Keratinocyte (primary cell): ENCODE results near the gene FOS. TPM values are rescaled to one million over a fixed set of nuclear protein-coding genes. Genes with fewer than 3 reads are reported as not detected.
"Not testable (repeated sequence)": the region's sequence is repeated elsewhere in the genome, so short reads cannot be mapped to it uniquely, and the experiment has no call there.

Experiments used
- DNase-seq: peaks from one replicate; pipeline ENCODE4 v3.0.0-alpha.2; 2011; ENCODE audit warnings: low read depth, missing footprints, low spot score
- FAIRE-seq: peaks from 2 replicates; lab custom pipeline; 2011; peaks lifted over from hg19 to GRCh38; lab: Jason Lieb, UNC
- H2AFZ ChIP-seq: 2 replicates; pipeline ENCODE4 v1.6.0; 2012; ENCODE audit warnings: low read length, control low read depth, inconsistent platforms; ENCODE audit not compliant: control insufficient read depth
- H3K27ac ChIP-seq: 2 replicates; pipeline ENCODE4 v1.5.1; 2011; ENCODE audit warnings: low read length; ENCODE audit not compliant: control insufficient read depth, insufficient read depth
- H3K27me3 ChIP-seq: 3 replicates; pipeline ENCODE4 v1.6.0; 2011; ENCODE audit warnings: low read length; ENCODE audit not compliant: control insufficient read depth, insufficient read depth; ENCODE audit errors: extremely low read depth
- H3K36me3 ChIP-seq, 2 experiments: 2 replicates in 1 of 2; 3 replicates in 1 of 2; pipeline ENCODE4 v1.5.1; 2011; ENCODE audit warnings: low read length in 2 of 2, mild to moderate bottlenecking in 1 of 2; ENCODE audit not compliant: control insufficient read depth in 2 of 2, insufficient read depth in 2 of 2; ENCODE audit errors: extremely low read depth in 1 of 2
- H3K4me1 ChIP-seq: 3 replicates; pipeline ENCODE4 v1.5.1; 2011; ENCODE audit warnings: low read length; ENCODE audit not compliant: control insufficient read depth, insufficient read depth; ENCODE audit errors: extremely low read depth
- H3K4me2 ChIP-seq: 3 replicates; pipeline ENCODE4 v1.6.0; 2011; ENCODE audit warnings: low read depth, low read length; ENCODE audit not compliant: control insufficient read depth, insufficient read depth; ENCODE audit errors: extremely low read depth
- H3K4me3 ChIP-seq, 3 experiments: fragments of 200-600 bp in 1 of 3; sonication (generic) in 1 of 3; 2 replicates in 2 of 3; 3 replicates in 1 of 3; pipeline ENCODE4 v1.5.1; 2011 to 2016; ENCODE audit warnings: low read length in 3 of 3, mild to moderate bottlenecking in 3 of 3, control low read depth in 2 of 3, inconsistent platforms in 1 of 3, low read depth in 1 of 3, mixed read lengths in 1 of 3, mixed run types in 1 of 3, moderate library complexity in 1 of 3; ENCODE audit not compliant: control insufficient read depth in 2 of 3, insufficient read depth in 2 of 3; ENCODE audit errors: extremely low read depth in 1 of 3
- H3K79me2 ChIP-seq: 2 replicates; pipeline ENCODE4 v1.6.0; 2012; ENCODE audit warnings: low read length; ENCODE audit not compliant: control insufficient read depth, insufficient read depth
- H3K9ac ChIP-seq: 3 replicates; pipeline ENCODE4 v1.6.0; 2011; ENCODE audit warnings: low read length; ENCODE audit not compliant: control insufficient read depth, insufficient read depth; ENCODE audit errors: extremely low read depth
- H3K9me1 ChIP-seq: 3 replicates; pipeline ENCODE4 v1.6.0; 2011; ENCODE audit warnings: low read length; ENCODE audit not compliant: control insufficient read depth, insufficient read depth; ENCODE audit errors: extremely low read depth
- H3K9me3 ChIP-seq: 2 replicates; pipeline ENCODE4 v1.5.1; 2012; ENCODE audit warnings: low read depth, low read length; ENCODE audit not compliant: control insufficient read depth
- H4K20me1 ChIP-seq: 3 replicates; pipeline ENCODE4 v1.6.0; 2011; ENCODE audit warnings: low read length; ENCODE audit not compliant: control insufficient read depth, insufficient read depth; ENCODE audit errors: extremely low read depth
- CTCF ChIP-seq, 3 experiments: IDR thresholded peaks in 1 of 3; conservative IDR thresholded peaks in 1 of 3; optimal IDR thresholded peaks in 1 of 3; 2 replicates in 2 of 3; 3 replicates in 1 of 3; pipeline versions ENCODE3 to v1.5.1; 2011; ENCODE audit warnings: low read length in 3 of 3, mild to moderate bottlenecking in 3 of 3, moderate library complexity in 2 of 3, control low read depth in 1 of 3, inconsistent platforms in 1 of 3; ENCODE audit not compliant: insufficient read depth in 2 of 3; ENCODE audit errors: extremely low read depth in 1 of 3
- EZH2 ChIP-seq: IDR thresholded peaks from one replicate; pipeline ENCODE4 v1.6.1; 2012; ENCODE audit warnings: inconsistent platforms, mild to moderate bottlenecking, low read length, moderate library complexity
- dilution Hi-C: fragments of 300-500 bp; cut with MboI; formaldehyde crosslinking; loops from one replicate; pipeline ENCODE4 v1.7.0; 2020; ENCODE audit warnings: low sequenced_read_pairs; ENCODE audit not compliant: extremely low pct_ligation_motif_present
- polyA plus RNA-seq, 5 experiments: library from polyadenylated mRNA; depleted of rRNA in 3 of 5; stranded (reverse) in 3 of 5; stranded (forward) in 1 of 5; unstranded in 1 of 5; fragments of >200 nt; gene quantifications; 1 replicate in 1 of 5; 2 replicates in 3 of 5; 3 replicates in 1 of 5; pipeline versions ENCODE4 v1.2.1 to v1.2.3, GENCODE V29; 2011 to 2012; ENCODE audit warnings: missing spikeins in 2 of 5, low read depth in 1 of 5, low replicate concordance in 1 of 5

Gene FOS
- polyA plus RNA-seq, 1 donor (not counting 4 experiments of a cell fraction or from before 2014, with no cell fraction given) = 121 TPM

- dilution Hi-C loops, H3K4me3 ChIP-seq, H4K20me1 ChIP-seq, H3K27ac ChIP-seq, H3K4me2 ChIP-seq, H3K9me3 ChIP-seq, H2AFZ ChIP-seq, H3K4me1 ChIP-seq, FAIRE-seq, H3K27me3 ChIP-seq, H3K36me3 ChIP-seq, H3K9ac ChIP-seq, H3K79me2 ChIP-seq, H3K9me1 ChIP-seq, DNase-seq: not testable (repeated sequence)
Measured at GRCh38 chr14:75309561-75309960, 30.9 kb downstream of the FOS start.

GRCh38 chr14:75310295-75311111, 31.9 kb downstream of the FOS start:
- Histone ChIP-seq H3K9me1 (no peaks in the 10 kb centered on the region), H3K4me2 (no peak overlapping the region), H3K36me3 (no peaks in the 10 kb centered on the region), H3K4me3 (no peak overlapping the region), H2AFZ (no peak overlapping the region), H3K9me3 (no peaks in the 10 kb centered on the region), H3K4me1 (no peaks in the 10 kb centered on the region), H3K27ac (no peak overlapping the region), H3K27me3 (no peaks in the 10 kb centered on the region), H3K79me2 (no peaks in the 10 kb centered on the region), H3K9ac (no peak overlapping the region), H4K20me1 (no peaks in the 10 kb centered on the region)
- TF ChIP-seq EZH2 (no peak), CTCF (optimal IDR thresholded peaks at IDR 0.05 in 1 of 3, IDR thresholded peaks at IDR 0.05 in 1 of 3, conservative IDR thresholded peaks at IDR 0.05 in 1 of 3; ENCODE audit: extremely low read depth in 1 of 3, insufficient read depth in 2 of 3, low read length in 3 of 3) (no peak)
- FAIRE-seq = no peak
- DNase-seq = no peak
- dilution Hi-C loops = no loop called here
